GM23338 (cell line): Measurements from ENCODE around the gene EXOC7. TPM values are rescaled to one million over a fixed set of nuclear protein-coding genes. Genes with fewer than 3 reads are reported as not detected.

ENCODE experiments used
- ATAC-seq: fragments of 200-7000 bp; cut with Tn5 transposase; 3 replicates; pipeline ENCODE4 v1.9.1; 2020
- DNase-seq: peaks from one replicate; pipeline ENCODE4 v3.0.0-alpha.2; 2015; ENCODE audit warnings: low spot score
- H2AFZ ChIP-seq: fragments of 200-600 bp; sonication (generic); 2 replicates; pipeline ENCODE4 v1.8.0; 2016; ENCODE audit warnings: antibody characterized with exemption, mild to moderate bottlenecking, moderate library complexity
- H3F3A ChIP-seq: fragments of 200-600 bp; sonication (generic); replicated peaks from 2 replicates; pipeline ENCODE4 v1.8.0; 2017; ENCODE audit warnings: antibody characterized with exemption, mixed run types, low read depth
- H3K27ac ChIP-seq: fragments of 200-600 bp; sonication (generic); 2 replicates; pipeline ENCODE4 v1.6.1; 2016; ENCODE audit warnings: low read depth
- H3K27me3 ChIP-seq: fragments of 200-600 bp; sonication (generic); 2 replicates; pipeline ENCODE4 v1.8.0; 2016; ENCODE audit warnings: mild to moderate bottlenecking, mixed run types, moderate library complexity; ENCODE audit not compliant: insufficient read depth
- H3K36me3 ChIP-seq: fragments of 200-600 bp; sonication (generic); 2 replicates; pipeline ENCODE4 v1.8.0; 2016; ENCODE audit warnings: mild to moderate bottlenecking; ENCODE audit not compliant: insufficient read depth
- H3K4me1 ChIP-seq: fragments of 200-600 bp; sonication (generic); 2 replicates; pipeline ENCODE4 v1.8.0; 2016; ENCODE audit warnings: mild to moderate bottlenecking, moderate library complexity; ENCODE audit not compliant: insufficient read depth
- H3K4me2 ChIP-seq: fragments of 200-600 bp; sonication (generic); 2 replicates; pipeline ENCODE4 v1.7.1; 2017; ENCODE audit warnings: mixed run types
- H3K4me3 ChIP-seq: fragments of 200-600 bp; sonication (generic); 2 replicates; pipeline ENCODE4 v1.6.1; 2016; ENCODE audit warnings: mixed run types
- H3K79me2 ChIP-seq: fragments of 200-600 bp; sonication (generic); replicated peaks from 2 replicates; pipeline ENCODE4 v1.8.0; 2017; ENCODE audit warnings: mild to moderate bottlenecking; ENCODE audit not compliant: insufficient read depth
- H3K9me2 ChIP-seq: fragments of 200-600 bp; sonication (generic); 2 replicates; pipeline ENCODE4 v1.8.0; 2017; ENCODE audit not compliant: insufficient read depth
- H4K20me1 ChIP-seq: fragments of 200-600 bp; sonication (generic); replicated peaks from 2 replicates; pipeline ENCODE4 v1.8.0; 2017; ENCODE audit warnings: mild to moderate bottlenecking; ENCODE audit not compliant: insufficient read depth
- H3K27ac Mint-ChIP-seq: 2 replicates; pipeline ENCODE4 v1.8.0; 2020; ENCODE audit warnings: inconsistent platforms, mild to moderate bottlenecking, moderate library complexity, mixed read lengths
- H3K27me3 Mint-ChIP-seq: 3 replicates; pipeline ENCODE4 v1.8.0; 2022; ENCODE audit warnings: low read depth, mild to moderate bottlenecking, moderate library complexity, mixed read lengths, inconsistent platforms; ENCODE audit not compliant: insufficient read depth, poor library complexity
- H3K36me3 Mint-ChIP-seq: 3 replicates; pipeline ENCODE4 v1.8.0; 2021; ENCODE audit warnings: low read depth, mild to moderate bottlenecking, inconsistent platforms, moderate library complexity, mixed read lengths
- H3K4me1 Mint-ChIP-seq: 3 replicates; pipeline ENCODE4 v1.8.0; 2020; ENCODE audit warnings: mild to moderate bottlenecking, inconsistent platforms, mixed read lengths
- H3K4me3 Mint-ChIP-seq: 3 replicates; pipeline ENCODE4 v1.8.0; 2021; ENCODE audit warnings: moderate library complexity, mild to moderate bottlenecking, inconsistent platforms, mixed read lengths
- H3K9me3 Mint-ChIP-seq: 3 replicates; pipeline ENCODE4 v1.8.0; 2020; ENCODE audit warnings: moderate library complexity, mild to moderate bottlenecking, inconsistent platforms, mixed read lengths
- CREB1 ChIP-seq: fragments of 250-450 bp; sonication (Bioruptor Pico); IDR thresholded peaks from 2 replicates; pipeline ENCODE4 v1.5.0; 2020; ENCODE audit warnings: low read depth, mild to moderate bottlenecking, moderate library complexity
- CTCF ChIP-seq, 2 experiments: fragments of 200-600 bp in 1 of 2; sonication (generic) in 1 of 2; conservative IDR thresholded peaks; 2 replicates each; pipeline versions ENCODE4 v1.5.1 to v1.6.1; 2016 to 2017; ENCODE audit warnings: antibody characterized with exemption in 2 of 2, low read depth in 2 of 2, mild to moderate bottlenecking in 2 of 2, moderate library complexity in 1 of 2
- ETS1 ChIP-seq: IDR thresholded peaks from 2 replicates; pipeline ENCODE4 v1.6.1; 2016; ENCODE audit warnings: antibody characterized with exemption
- EZH2 ChIP-seq: fragments of 200-600 bp; sonication (generic); IDR thresholded peaks from one replicate; pipeline ENCODE4 v1.8.0; 2017; ENCODE audit warnings: antibody characterized with exemption, mild to moderate bottlenecking, low read depth; ENCODE audit not compliant: unreplicated experiment
- EZH2phosphoT487 ChIP-seq: fragments of 200-600 bp; sonication (generic); IDR thresholded peaks from one replicate; pipeline ENCODE4 v1.8.1; 2018; ENCODE audit warnings: antibody characterized with exemption; ENCODE audit not compliant: unreplicated experiment
- JUNB ChIP-seq: IDR thresholded peaks from one replicate; pipeline ENCODE4 v1.6.1; 2016; ENCODE audit warnings: antibody characterized with exemption; ENCODE audit not compliant: unreplicated experiment
- NANOG ChIP-seq: IDR thresholded peaks from 2 replicates; pipeline ENCODE4 v1.6.1; 2016; ENCODE audit warnings: antibody characterized with exemption, borderline replicate concordance
- POLR2AphosphoS5 ChIP-seq: IDR thresholded peaks from 2 replicates; pipeline ENCODE4 v1.6.1; 2016; ENCODE audit warnings: antibody characterized with exemption, low read depth
- REST ChIP-seq: IDR thresholded peaks from one replicate; pipeline ENCODE4 v1.6.1; 2018; ENCODE audit warnings: antibody characterized with exemption; ENCODE audit not compliant: unreplicated experiment
- STAT1 ChIP-seq: IDR thresholded peaks from one replicate; pipeline ENCODE4 v1.6.1; 2016; ENCODE audit warnings: antibody characterized with exemption; ENCODE audit not compliant: unreplicated experiment
- ZNF331 ChIP-seq: fragments of 250-450 bp; sonication (Bioruptor Pico); IDR thresholded peaks from 2 replicates; pipeline ENCODE4 v1.5.0; 2020; ENCODE audit warnings: low read depth, mild to moderate bottlenecking, moderate library complexity
- polyA plus RNA-seq: library from polyadenylated mRNA; unstranded; fragments of >200 nt; fragmentation: Nextera tagmentation; extraction: Ambion mirVana; gene quantifications from 2 replicates; pipeline ENCODE4 v1.2.1, GENCODE V29; 2016
- total RNA-seq: library from RNA; depleted of rRNA; stranded (reverse); fragments of >200 nt; shearing (Covaris generic); gene quantifications from 2 replicates; pipeline ENCODE4 v1.2.3, GENCODE V29; 2014

The EXOC7 gene
- total and polyA plus RNA-seq, 2 experiments from 2014 or later = 75.4 to 77.4 TPM

GRCh38 chr17:76074390-76075363, 28.9 kb downstream of the EXOC7 start, which contains the start of gene GALR2:
Gene GALR2 (plus strand): TSS chr17:76074781. CDS start chr17:76074884, 103 bp downstream.
- H3K4me3 ChIP-seq = peak within 1 kb of the TSS; percentile 66
- no peak within 1 kb of the TSS for H3K27ac ChIP-seq
- peaks cover 12% of the 10 kb centered on the region for H4K20me1 ChIP-seq
- peaks cover 25% of the 10 kb centered on the region for H3K79me2 ChIP-seq
- TF ChIP-seq EZH2 (peak; percentile 87), ZNF331 (no peak), CTCF (conservative IDR thresholded peaks at IDR 0.05; ENCODE audit: low read depth in 2 of 2) (no peak)
- peaks cover 28% of the 10 kb centered on the region for H3F3A ChIP-seq
- DNase-seq (peak; percentile 80), ATAC-seq (peak; percentile 17)
- peak within 1 kb of the TSS; percentile 76 for H3K4me3 Mint-ChIP-seq
- no peaks in the 10 kb centered on the region for H3K9me2 ChIP-seq
- H3K27me3 Mint-ChIP-seq = peaks cover 70% of the 10 kb centered on the region
- H3K27me3 ChIP-seq = peaks cover 69% of the 10 kb centered on the region
- no peaks in the 10 kb centered on the region; the same call in 1 of the 3 replicates for H3K36me3 Mint-ChIP-seq
- H3K4me1 Mint-ChIP-seq = peaks cover 45% of the 10 kb centered on the region
- H3K4me2 ChIP-seq = peak within 1 kb of the TSS; percentile 93
- no peaks in the 10 kb centered on the region; the same call in 1 of the 3 replicates for H3K9me3 Mint-ChIP-seq
- peak within 1 kb of the TSS; percentile 98 for H2AFZ ChIP-seq
- no peaks in the 10 kb centered on the region for H3K36me3 ChIP-seq
- no peak within 1 kb of the TSS for H3K27ac Mint-ChIP-seq
- peaks cover 37% of the 10 kb centered on the region for H3K4me1 ChIP-seq

- H3K36me3 Mint-ChIP-seq = peaks cover 11% of the 10 kb centered on the region; the same call in 2 of the 3 replicates
- H3K27me3 Mint-ChIP-seq = peaks cover 46% of the 10 kb centered on the region
- H3K27me3 ChIP-seq = peaks cover 45% of the 10 kb centered on the region
- no peaks in the 10 kb centered on the region for H3K9me2 ChIP-seq
- ATAC-seq = peak; percentile 79
- peaks cover 30% of the 10 kb centered on the region for H3K4me1 Mint-ChIP-seq
- no peaks in the 10 kb centered on the region; the same call in 1 of the 3 replicates for H3K9me3 Mint-ChIP-seq
- H3F3A ChIP-seq = peaks cover 24% of the 10 kb centered on the region
- TF ChIP-seq JUNB = no peak
- no peak for TF ChIP-seq EZH2
- no peak for TF ChIP-seq NANOG
- no peak for TF ChIP-seq EZH2phosphoT487
- peak; percentile 5; the same call in 1 of the 2 replicates for TF ChIP-seq CREB1 (CRISPR knock-in tag)
- no peak for TF ChIP-seq STAT1
- no peak for TF ChIP-seq CTCF (conservative IDR thresholded peaks at IDR 0.05; ENCODE audit: low read depth in 2 of 2)
- no peak for TF ChIP-seq ZNF331
- TF ChIP-seq POLR2AphosphoS5 = peak; percentile 87
- no peak for TF ChIP-seq REST
- TF ChIP-seq ETS1 = peak; percentile 57; the same call in 1 of the 2 replicates
- H3K4me3 Mint-ChIP-seq = peak within 1 kb of the TSS; percentile 98
- H3K36me3 ChIP-seq = peaks cover 6% of the 10 kb centered on the region; the same call in 1 of the 2 replicates
- peak within 1 kb of the TSS; percentile 99 for H2AFZ ChIP-seq
- peak within 1 kb of the TSS; percentile 81 for H3K4me3 ChIP-seq
- peak; percentile 94 for DNase-seq
- H3K79me2 ChIP-seq = peaks cover 44% of the 10 kb centered on the region
- peak within 1 kb of the TSS; percentile 78 for H3K27ac Mint-ChIP-seq
- H3K27ac ChIP-seq = peak within 1 kb of the TSS; percentile 72; the same call in 1 of the 2 replicates
- H4K20me1 ChIP-seq = peaks cover 17% of the 10 kb centered on the region
- H3K4me2 ChIP-seq = peak within 1 kb of the TSS; percentile 97
- H3K4me1 ChIP-seq = peaks cover 28% of the 10 kb centered on the region
Measured at GRCh38 chr17:76072148-76072858, 31.3 kb downstream of the EXOC7 start, which contains the start of gene SRP68. Gene SRP68 (minus strand): TSS chr17:76072517. CDS start chr17:76072491, 26 bp downstream.
